ENCODE results near the gene LMAN2. TPM values are rescaled to one million over a fixed set of nuclear protein-coding genes. Genes with fewer than 3 reads are reported as not detected.
"Not testable (repeated sequence)": the region's sequence is repeated elsewhere in the genome, so short reads cannot be mapped to it uniquely, and the experiment has no call there.

LMAN2 gene
- total RNA-seq, 1 experiment from 2014 or later = 273 TPM

- DNase-seq (ENCODE audit: low read depth) = no peak
Observed at GRCh38 chr5:177364159-177364962, 12.9 kb upstream of the LMAN2 start.

- no peak for DNase-seq (ENCODE audit: low read depth)
Observed at GRCh38 chr5:177363565-177363964, 12.1 kb upstream of the LMAN2 start.

- peak; percentile 40 for DNase-seq (ENCODE audit: low read depth)
Observed at GRCh38 chr5:177362610-177363507, 11.4 kb upstream of the LMAN2 start.

GRCh38 chr5:177362292-177362609 lies 10.8 kb upstream of the LMAN2 start:
- no peak for DNase-seq (ENCODE audit: low read depth)

- DNase-seq (ENCODE audit: low read depth) = no peak
Observed at GRCh38 chr5:177361418-177362291, 10.2 kb upstream of the LMAN2 start.

- not testable (repeated sequence) for DNase-seq (ENCODE audit: low read depth)
Observed at GRCh38 chr5:177360740-177361139, 9.3 kb upstream of the LMAN2 start.

GRCh38 chr5:177359860-177360259 lies 8.4 kb upstream of the LMAN2 start:
- no peak for DNase-seq (ENCODE audit: low read depth)

GRCh38 chr5:177359451-177359851 lies 8.0 kb upstream of the LMAN2 start:
- DNase-seq (ENCODE audit: low read depth) = no peak

GRCh38 chr5:177358370-177358819 lies 6.9 kb upstream of the LMAN2 start:
- no peak for DNase-seq (ENCODE audit: low read depth)

GRCh38 chr5:177357459-177358351 lies 6.2 kb upstream of the LMAN2 start, which contains the start of gene RGS14:
Gene RGS14 (plus strand): TSS chr5:177357924. CDS start chr5:177358025, 101 bp downstream.
- peak; percentile 78 for DNase-seq (ENCODE audit: low read depth)

GRCh38 chr5:177357146-177357458 lies 5.6 kb upstream of the LMAN2 start:
- no peak for DNase-seq (ENCODE audit: low read depth)

GRCh38 chr5:177356746-177357145 lies 5.3 kb upstream of the LMAN2 start:
- no peak for DNase-seq (ENCODE audit: low read depth)

GRCh38 chr5:177355868-177356168 lies 4.3 kb upstream of the LMAN2 start:
- no peak for DNase-seq (ENCODE audit: low read depth)

- no peak for DNase-seq (ENCODE audit: low read depth)
Observed at GRCh38 chr5:177355162-177355867, 3.8 kb upstream of the LMAN2 start.

- DNase-seq (ENCODE audit: low read depth) = no peak
Observed at GRCh38 chr5:177354711-177355110, 3.2 kb upstream of the LMAN2 start.

- no peak for DNase-seq (ENCODE audit: low read depth)
Observed at GRCh38 chr5:177354256-177354655, 2.8 kb upstream of the LMAN2 start.

- DNase-seq (ENCODE audit: low read depth) = no peak
Observed at GRCh38 chr5:177353093-177353492, 1.6 kb upstream of the LMAN2 start.

GRCh38 chr5:177350776-177351391 lies 584 bp downstream of the LMAN2 start:
- DNase-seq (ENCODE audit: low read depth) = no peak

GRCh38 chr5:177349762-177350161 lies 1.7 kb downstream of the LMAN2 start:
- DNase-seq (ENCODE audit: low read depth) = no peak

GRCh38 chr5:177349362-177349647 lies 2.2 kb downstream of the LMAN2 start:
- no peak for DNase-seq (ENCODE audit: low read depth)

All from RPMI7951 (cell line).